GM19023 (cell line): ENCODE results near the gene SYNJ2.
"Not testable (repeated sequence)": the region's sequence is repeated elsewhere in the genome, so short reads cannot be mapped to it uniquely, and the experiment has no call there.

Experiments
- ATAC-seq: cut with Tn5 transposase; IDR thresholded peaks from one replicate; pipeline ENCODE4 v1.9.1; 2021; ENCODE audit warnings: mild to moderate bottlenecking, moderate library complexity; ENCODE audit not compliant: unreplicated experiment

SYNJ2 gene

GRCh38 chr6:157981395-157982101, at the start of gene SYNJ2:
TSS of gene SYNJ2 (plus strand) at chr6:157981863. CDS start at chr6:157981962, 99 bp downstream.
- peak; percentile 76 for ATAC-seq

DNA sequence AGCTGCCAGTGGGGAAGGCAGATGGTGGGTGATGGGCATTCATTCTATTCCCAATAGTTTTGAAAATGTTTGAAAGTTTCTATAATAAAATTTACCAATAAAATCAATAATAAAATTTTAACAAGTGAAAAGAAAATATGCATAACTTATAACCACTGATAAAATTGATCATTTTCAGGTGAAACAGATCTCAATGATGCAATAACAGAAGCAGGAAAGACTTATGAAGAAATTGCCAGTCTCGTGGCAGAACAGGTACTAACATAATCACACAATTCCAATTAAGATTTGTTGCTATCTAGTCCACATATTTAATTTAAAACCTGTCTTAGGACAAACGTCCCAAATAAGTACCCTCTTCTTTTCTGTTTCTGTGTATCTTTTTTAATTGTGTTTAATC, 45.9 kb upstream of the SYNJ2 start:
- ATAC-seq = no peak

DNA sequence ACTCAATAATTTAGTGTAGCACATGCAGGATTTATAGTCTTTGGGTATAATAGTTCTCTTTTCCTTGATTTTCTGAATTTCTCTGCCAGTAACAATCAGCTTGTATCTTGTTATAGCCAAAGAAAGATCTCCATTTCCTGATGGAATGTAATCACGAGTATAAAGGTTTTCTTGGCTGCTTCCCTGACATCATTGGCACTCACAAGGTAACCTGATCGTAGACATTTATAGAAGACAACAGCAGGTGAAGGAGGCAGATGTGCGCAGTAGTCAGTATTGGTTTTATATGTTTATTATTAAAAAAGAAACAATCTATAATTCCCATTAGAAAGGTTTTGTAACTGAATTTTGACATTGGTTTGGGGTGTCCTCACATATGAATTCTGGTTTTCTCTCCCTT, 44.3 kb upstream of the SYNJ2 start:
- ATAC-seq = no peak

DNA sequence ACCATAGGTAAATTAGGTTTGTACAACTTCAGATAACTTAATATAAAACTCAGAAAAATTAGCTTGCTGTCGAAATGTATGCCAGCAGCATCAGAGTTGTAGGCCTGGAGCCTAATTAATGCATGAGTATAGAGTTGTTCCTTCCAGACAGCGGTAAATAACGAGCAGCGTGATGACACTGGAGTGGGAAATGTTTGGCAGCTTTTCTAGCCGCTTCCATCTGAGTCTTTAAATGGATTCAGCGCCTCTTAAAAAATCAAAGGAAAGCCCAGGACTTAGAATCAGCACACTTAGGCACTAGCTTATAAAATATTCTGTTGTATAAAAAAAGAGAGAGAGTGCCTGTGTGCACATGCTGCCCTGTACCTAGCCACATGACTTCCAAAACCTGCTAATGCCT, 43.7 kb upstream of the SYNJ2 start:
- ATAC-seq = no peak

- ATAC-seq = not testable (repeated sequence)
Measured at GRCh38 chr6:157940375-157941036, 41.2 kb upstream of the SYNJ2 start.

- no peak for ATAC-seq
Measured at GRCh38 chr6:157941101-157941863, 40.4 kb upstream of the SYNJ2 start.

- no peak for ATAC-seq
Measured at GRCh38 chr6:157942351-157942750, 39.3 kb upstream of the SYNJ2 start.

- no peak for ATAC-seq
Measured at GRCh38 chr6:157943249-157943963, 38.3 kb upstream of the SYNJ2 start.

- no peak for ATAC-seq
Measured at GRCh38 chr6:157943964-157944283, 37.7 kb upstream of the SYNJ2 start.

DNA sequence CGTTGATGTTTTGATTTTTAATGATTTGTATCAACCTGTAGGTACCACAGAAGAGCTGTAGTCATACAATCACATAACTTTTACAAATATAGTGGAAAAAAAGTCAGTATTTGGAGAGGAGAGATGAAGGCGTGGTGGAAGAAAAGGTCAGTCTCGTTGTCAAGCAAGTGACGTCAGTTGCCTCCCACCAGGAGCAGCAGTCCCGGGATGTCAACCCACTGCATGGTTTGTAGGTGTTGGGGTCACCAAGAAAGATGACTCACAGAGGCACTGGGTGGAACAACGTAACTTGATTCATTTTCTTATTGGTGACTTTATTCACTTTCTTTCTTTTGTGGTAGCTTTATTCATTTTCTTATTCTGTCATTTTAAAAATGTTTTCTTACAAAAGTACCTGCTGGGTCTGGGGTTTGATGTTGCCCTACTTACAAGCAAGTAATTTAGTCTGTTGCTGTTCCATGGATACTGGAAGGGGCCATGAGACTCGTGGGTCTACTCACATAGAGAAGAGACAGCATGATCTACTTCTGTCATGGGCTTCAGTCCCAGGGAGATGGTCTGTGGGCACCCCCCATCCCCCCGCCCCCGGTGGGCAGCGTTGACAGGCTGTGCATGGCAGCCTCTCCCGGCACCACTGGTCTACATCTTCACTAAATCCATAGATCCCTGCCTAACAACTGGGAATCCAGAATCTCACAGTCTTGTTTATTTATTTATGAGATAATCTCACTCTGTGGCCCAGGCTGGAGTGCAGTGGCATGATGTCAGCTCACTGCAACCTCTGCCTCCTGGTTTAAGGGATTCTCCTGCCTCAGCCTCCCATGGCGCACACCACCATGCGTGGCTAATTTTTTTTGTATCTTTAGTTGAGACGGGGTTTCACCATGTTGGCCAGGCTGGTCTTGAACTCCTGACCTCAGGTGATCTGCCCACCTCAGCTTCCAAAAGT, 36.4 kb upstream of the SYNJ2 start:
- no peak for ATAC-seq

DNA sequence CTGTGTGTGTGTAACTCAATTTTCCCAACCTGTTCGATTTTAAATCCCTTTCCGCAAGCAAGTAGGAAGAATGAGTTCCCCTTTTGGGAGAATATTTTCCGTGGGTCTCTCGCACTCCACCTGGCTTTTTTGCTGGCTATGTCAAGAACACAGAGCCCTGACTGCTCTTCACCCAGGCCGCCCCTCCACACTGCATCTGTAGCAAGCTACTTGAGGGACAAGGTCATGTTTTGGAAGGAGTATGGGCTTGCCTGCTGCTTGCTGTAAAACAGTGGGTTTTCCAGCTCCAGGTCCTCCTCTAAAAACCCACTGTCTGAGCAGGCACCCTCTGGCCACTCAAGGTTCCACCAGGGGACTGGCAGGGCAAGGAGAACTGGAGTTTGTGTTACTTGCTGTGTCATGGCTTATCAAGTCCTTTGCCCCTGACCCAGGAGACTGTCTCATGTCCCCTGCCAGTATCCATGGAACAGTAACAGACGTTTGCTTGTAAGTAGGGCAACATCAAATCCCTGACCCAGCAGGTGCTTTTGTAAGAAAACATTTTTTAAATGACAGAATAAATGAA, 35.5 kb upstream of the SYNJ2 start:
- ATAC-seq = no peak

GRCh38 chr6:157946865-157947532, 34.7 kb upstream of the SYNJ2 start:
- no peak for ATAC-seq

- ATAC-seq = not testable (repeated sequence)
Measured at GRCh38 chr6:157950899-157951298, 30.8 kb upstream of the SYNJ2 start.

- ATAC-seq = no peak
Measured at GRCh38 chr6:157951828-157952227, 29.8 kb upstream of the SYNJ2 start.

GRCh38 chr6:157952861-157953351, 28.8 kb upstream of the SYNJ2 start:
- no peak for ATAC-seq

GRCh38 chr6:157953580-157954091, 28.0 kb upstream of the SYNJ2 start:
- ATAC-seq = no peak

GRCh38 chr6:157954150-157955117, 27.2 kb upstream of the SYNJ2 start:
- no peak for ATAC-seq

GRCh38 chr6:157955675-157956074, 26.0 kb upstream of the SYNJ2 start:
- ATAC-seq = no peak
